ENCODE measurements around the gene SEMA3G.

The SEMA3G gene

GRCh38 chr3:52432225-52432624, 12.7 kb downstream of the SEMA3G start:
- TF ChIP-seq TAF1 (IDR thresholded peaks at IDR 0.05; ENCODE audit: borderline replicate concordance, insufficient read depth, low read length), result no peak
- TF ChIP-seq SIN3A (IDR thresholded peaks at IDR 0.05; ENCODE audit: borderline replicate concordance, insufficient read depth, low read length), result no peak
- TF ChIP-seq POLR2AphosphoS5 (IDR thresholded peaks at IDR 0.05; ENCODE audit: low read depth, low read length), result no peak
- no peak for TF ChIP-seq REST (IDR thresholded peaks at IDR 0.05; ENCODE audit: insufficient read depth in 1 of 2, low read depth in 2 of 2, low read length in 2 of 2)
- no peak for TF ChIP-seq FOXP2 (optimal IDR thresholded peaks at IDR 0.05; ENCODE audit: borderline replicate concordance, extremely low read depth, extremely low read length, insufficient read depth)

GRCh38 chr3:52431459-52432223, 13.3 kb downstream of the SEMA3G start:
- TF ChIP-seq SIN3A (IDR thresholded peaks at IDR 0.05; ENCODE audit: borderline replicate concordance, insufficient read depth, low read length), result no peak
- no peak for TF ChIP-seq REST (IDR thresholded peaks at IDR 0.05; ENCODE audit: insufficient read depth in 1 of 2, low read depth in 2 of 2, low read length in 2 of 2)
- TF ChIP-seq FOXP2 (optimal IDR thresholded peaks at IDR 0.05; ENCODE audit: borderline replicate concordance, extremely low read depth, extremely low read length, insufficient read depth), result no peak
- no peak for TF ChIP-seq POLR2AphosphoS5 (IDR thresholded peaks at IDR 0.05; ENCODE audit: low read depth, low read length)
- no peak for TF ChIP-seq TAF1 (IDR thresholded peaks at IDR 0.05; ENCODE audit: borderline replicate concordance, insufficient read depth, low read length)

GRCh38 chr3:52430416-52430810, 14.5 kb downstream of the SEMA3G start:
- TF ChIP-seq REST (IDR thresholded peaks at IDR 0.05; ENCODE audit: insufficient read depth in 1 of 2, low read depth in 2 of 2, low read length in 2 of 2), result no peak
- TF ChIP-seq POLR2AphosphoS5 (IDR thresholded peaks at IDR 0.05; ENCODE audit: low read depth, low read length), result no peak
- TF ChIP-seq FOXP2 (optimal IDR thresholded peaks at IDR 0.05; ENCODE audit: borderline replicate concordance, extremely low read depth, extremely low read length, insufficient read depth), result no peak
- no peak for TF ChIP-seq TAF1 (IDR thresholded peaks at IDR 0.05; ENCODE audit: borderline replicate concordance, insufficient read depth, low read length)
- no peak for TF ChIP-seq SIN3A (IDR thresholded peaks at IDR 0.05; ENCODE audit: borderline replicate concordance, insufficient read depth, low read length)

DNA sequence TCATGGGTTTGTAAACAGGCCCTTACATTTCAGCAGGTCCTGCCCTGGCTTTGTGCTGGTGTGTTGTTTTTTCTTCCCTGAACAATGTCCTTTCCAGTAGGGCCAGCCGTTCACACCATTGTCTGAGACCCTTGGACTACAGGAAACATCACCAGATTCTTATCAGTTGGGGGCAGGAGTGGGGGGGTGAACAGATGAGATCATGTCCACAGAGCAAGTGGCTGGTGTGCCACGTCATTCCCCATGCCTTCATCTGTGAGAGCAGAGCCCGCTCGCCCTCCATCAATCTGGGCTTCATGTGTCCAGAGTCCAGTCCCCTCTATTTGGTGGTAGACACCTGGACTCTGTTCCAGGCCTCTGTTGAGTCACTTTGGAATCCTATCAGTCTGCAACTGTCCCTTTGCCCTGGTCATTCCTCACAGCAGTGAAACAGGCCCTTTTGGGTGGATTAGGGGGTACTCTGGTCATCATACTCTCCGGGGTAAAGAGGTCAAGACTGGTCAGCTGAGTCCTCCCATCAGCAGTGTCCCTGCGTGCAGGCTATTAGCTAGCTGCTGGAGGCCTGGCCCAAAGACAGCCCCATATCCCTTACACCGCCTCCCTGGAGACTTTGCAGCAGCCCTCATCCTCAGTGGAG, 15.0 kb downstream of the SEMA3G start:
- no peak for TF ChIP-seq REST (IDR thresholded peaks at IDR 0.05; ENCODE audit: insufficient read depth in 1 of 2, low read depth in 2 of 2, low read length in 2 of 2)
- no peak for TF ChIP-seq FOXP2 (optimal IDR thresholded peaks at IDR 0.05; ENCODE audit: borderline replicate concordance, extremely low read depth, extremely low read length, insufficient read depth)
- no peak for TF ChIP-seq TAF1 (IDR thresholded peaks at IDR 0.05; ENCODE audit: borderline replicate concordance, insufficient read depth, low read length)
- TF ChIP-seq POLR2AphosphoS5 (IDR thresholded peaks at IDR 0.05; ENCODE audit: low read depth, low read length), result no peak
- no peak for TF ChIP-seq SIN3A (IDR thresholded peaks at IDR 0.05; ENCODE audit: borderline replicate concordance, insufficient read depth, low read length)
